Endothelial cell of umbilical vein (primary cell): ENCODE data around the gene FAM3C.

Source experiments
- EZH2 ChIP-seq: IDR thresholded peaks from 2 replicates; pipeline ENCODE4 v1.6.1; 2012; ENCODE audit warnings: borderline replicate concordance, low read depth, mild to moderate bottlenecking, moderate library complexity, low read length, inconsistent platforms; ENCODE audit not compliant: severe bottlenecking
- JUN ChIP-seq: IDR thresholded peaks from 2 replicates; pipeline ENCODE4 v1.6.1; 2011; ENCODE audit warnings: borderline replicate concordance, low read depth; ENCODE audit not compliant: insufficient read length, insufficient read depth
- MAX ChIP-seq: IDR thresholded peaks from 2 replicates; pipeline ENCODE4 v1.6.1; 2011; ENCODE audit not compliant: insufficient read depth, insufficient read length
- POLR2A ChIP-seq: IDR thresholded peaks from 2 replicates; pipeline ENCODE4 v1.6.1; 2012; ENCODE audit warnings: low read depth, mild to moderate bottlenecking, control low read depth, low read length
- POLR2AphosphoS5 ChIP-seq: IDR thresholded peaks from 2 replicates; pipeline ENCODE4 v1.6.1; 2012; ENCODE audit warnings: low read depth, mild to moderate bottlenecking, control low read depth, low read length, moderate library complexity; ENCODE audit not compliant: insufficient read depth
- TF ChIP-seq, protein P1 (sequence below), 2 donors: IDR thresholded peaks; 1 replicate in 1 of 2; 2 replicates in 1 of 2; pipeline ENCODE4 v1.5.1; 2011; ENCODE audit warnings: low read length in 2 of 2, mild to moderate bottlenecking in 2 of 2, moderate library complexity in 2 of 2, control low read depth in 1 of 2, inconsistent platforms in 1 of 2, low read depth in 1 of 2; ENCODE audit not compliant: insufficient read depth in 1 of 2; ENCODE audit errors: extremely low read depth in 1 of 2

GRCh38 chr7:121401896-121402295 is 5.8 kb upstream of the FAM3C start:
- TF ChIP-seq, protein P1, sequence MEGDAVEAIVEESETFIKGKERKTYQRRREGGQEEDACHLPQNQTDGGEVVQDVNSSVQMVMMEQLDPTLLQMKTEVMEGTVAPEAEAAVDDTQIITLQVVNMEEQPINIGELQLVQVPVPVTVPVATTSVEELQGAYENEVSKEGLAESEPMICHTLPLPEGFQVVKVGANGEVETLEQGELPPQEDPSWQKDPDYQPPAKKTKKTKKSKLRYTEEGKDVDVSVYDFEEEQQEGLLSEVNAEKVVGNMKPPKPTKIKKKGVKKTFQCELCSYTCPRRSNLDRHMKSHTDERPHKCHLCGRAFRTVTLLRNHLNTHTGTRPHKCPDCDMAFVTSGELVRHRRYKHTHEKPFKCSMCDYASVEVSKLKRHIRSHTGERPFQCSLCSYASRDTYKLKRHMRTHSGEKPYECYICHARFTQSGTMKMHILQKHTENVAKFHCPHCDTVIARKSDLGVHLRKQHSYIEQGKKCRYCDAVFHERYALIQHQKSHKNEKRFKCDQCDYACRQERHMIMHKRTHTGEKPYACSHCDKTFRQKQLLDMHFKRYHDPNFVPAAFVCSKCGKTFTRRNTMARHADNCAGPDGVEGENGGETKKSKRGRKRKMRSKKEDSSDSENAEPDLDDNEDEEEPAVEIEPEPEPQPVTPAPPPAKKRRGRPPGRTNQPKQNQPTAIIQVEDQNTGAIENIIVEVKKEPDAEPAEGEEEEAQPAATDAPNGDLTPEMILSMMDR (IDR thresholded peaks at IDR 0.05; ENCODE audit: extremely low read depth in 1 of 2, insufficient read depth in 1 of 2, low read depth in 1 of 2, low read length in 2 of 2) = no peak
- TF ChIP-seq MAX (no peak), POLR2A (no peak), POLR2AphosphoS5 (no peak), EZH2 (no peak), JUN (no peak)
